ENCODE results near the gene SEH1L.

Gene SEH1L

GRCh38 chr18:13028869-13029268 is 81.1 kb downstream of the SEH1L start:
- Histone ChIP-seq H3K27ac (ENCODE audit: extremely low read depth, low read depth, low read length) (no peak overlapping the region), H3K4me1 (ENCODE audit: control insufficient read depth, insufficient read depth, low read length) (no peaks in the 10 kb centered on the region), H3K36me3 (ENCODE audit: control insufficient read depth in 2 of 2, insufficient read depth in 1 of 2, low read length in 2 of 2) (peaks cover 25 to 60% of the 10 kb centered on the region in 2 experiments), H3K4me3 (ENCODE audit: low read depth, low read length) (no peak overlapping the region), H3K9me3 (ENCODE audit: control insufficient read depth, insufficient read depth, low read depth, low read length) (no peaks in the 10 kb centered on the region)
- ChIA-PET CTCF (interaction anchor here (0.6 kb wide), 1 partner anchor 307 kb away, joined by 4 read pairs; no protein-coding TSS in a partner anchor), POLR2A (no interaction called here)
- TF ChIP-seq ZNF335 (tag by site-specific recombination; conservative IDR thresholded peaks at IDR 0.05) (no peak), ZNF433 (tag by site-specific recombination; IDR thresholded peaks at IDR 0.05; ENCODE audit: low read depth) (no peak)

DNA sequence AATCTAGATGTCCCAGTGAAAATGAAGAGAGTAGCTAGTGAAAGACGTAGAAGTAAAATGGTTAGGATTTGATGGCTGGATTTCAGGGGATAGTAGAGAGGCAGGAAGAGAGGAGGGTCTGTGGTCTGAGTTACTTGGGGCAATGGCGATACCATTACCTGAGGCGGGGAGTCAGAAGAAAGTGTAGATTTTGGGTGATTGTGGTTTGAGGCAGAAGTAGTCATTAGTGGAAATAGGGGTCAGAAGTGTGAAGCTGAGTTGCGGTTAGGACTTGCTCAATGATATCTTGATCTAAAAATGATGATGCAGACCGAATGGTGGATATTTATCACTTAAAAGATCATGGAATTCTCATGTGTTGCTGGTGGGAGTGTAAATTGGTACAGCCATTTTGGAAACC is 84.4 kb downstream of the SEH1L start:
- CTCF ChIA-PET = no interaction called here
- no peak for TF ChIP-seq ZNF48 (tag by site-specific recombination; IDR thresholded peaks at IDR 0.05)
- no peak for TF ChIP-seq HIC1 (tag by site-specific recombination; IDR thresholded peaks at IDR 0.05)
- TF ChIP-seq ZIC2 (tag by site-specific recombination; IDR thresholded peaks at IDR 0.05) = no peak
- TF ChIP-seq KLF8 (tag by site-specific recombination; IDR thresholded peaks at IDR 0.05) = no peak
- no peak for TF ChIP-seq YY2 (tag by site-specific recombination; IDR thresholded peaks at IDR 0.05)
- no peak for TF ChIP-seq ZNF280C (tag by site-specific recombination; IDR thresholded peaks at IDR 0.05)
- no peak for TF ChIP-seq ZNF324 (tag by site-specific recombination; IDR thresholded peaks at IDR 0.05)
- TF ChIP-seq ZNF530 (tag by site-specific recombination; IDR thresholded peaks at IDR 0.05; ENCODE audit: low read depth) = no peak
- Histone ChIP-seq H3K9me3 (ENCODE audit: control insufficient read depth, insufficient read depth, low read depth, low read length) (no peaks in the 10 kb centered on the region), H3K4me1 (ENCODE audit: control insufficient read depth, insufficient read depth, low read length) (no peaks in the 10 kb centered on the region), H3K36me3 (ENCODE audit: control insufficient read depth in 2 of 2, insufficient read depth in 1 of 2, low read length in 2 of 2) (peaks cover 10 to 49% of the 10 kb centered on the region in 2 experiments), H3K4me3 (ENCODE audit: low read depth, low read length) (no peak overlapping the region), H3K27ac (ENCODE audit: extremely low read depth, low read depth, low read length) (no peak overlapping the region)
- POLR2A ChIA-PET = no interaction called here

DNA sequence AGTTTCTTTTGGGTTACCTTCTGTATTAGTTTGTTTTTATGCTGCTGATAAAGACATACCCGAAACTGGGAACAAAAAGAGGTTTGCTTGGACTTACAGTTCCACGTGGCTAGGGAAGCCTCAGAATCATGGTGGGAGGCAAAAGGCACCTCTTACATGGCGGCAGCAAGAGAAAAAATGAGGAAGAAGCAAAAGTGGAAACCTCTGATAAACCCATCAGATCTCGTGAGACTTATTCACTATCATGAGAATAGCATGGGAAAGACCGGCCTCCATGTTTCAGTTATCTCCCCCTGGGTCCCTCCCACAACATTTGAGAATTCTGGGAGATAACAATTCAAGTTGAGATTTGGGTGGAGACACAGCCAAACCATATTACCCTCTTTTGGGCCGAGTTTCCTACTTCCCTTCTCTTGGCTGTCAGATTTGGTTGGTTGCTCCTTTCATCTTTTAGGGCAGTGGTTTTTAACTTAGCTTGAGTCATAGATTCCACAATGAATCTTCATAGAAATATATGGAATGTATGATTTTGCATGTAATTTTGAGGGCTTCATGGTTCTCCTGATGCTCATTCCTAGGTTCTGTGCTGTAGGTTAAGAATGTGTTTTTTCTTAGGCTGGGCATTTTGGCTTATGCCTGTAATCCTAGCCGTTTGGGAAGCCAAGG is 87.6 kb downstream of the SEH1L start:
- ChIA-PET CTCF (interaction anchor here (0.7 to 1.1 kb wide), 2 partner anchors 31 to 142 kb away, joined by 3 to 4 read pairs; no protein-coding TSS in a partner anchor), POLR2A (no interaction called here)
- Histone ChIP-seq H3K36me3 (ENCODE audit: control insufficient read depth in 2 of 2, insufficient read depth in 1 of 2, low read length in 2 of 2) (peaks cover 27 to 39% of the 10 kb centered on the region in 2 experiments), H3K9me3 (ENCODE audit: control insufficient read depth, insufficient read depth, low read depth, low read length) (no peaks in the 10 kb centered on the region), H3K4me3 (ENCODE audit: low read depth, low read length) (no peak overlapping the region), H3K27ac (ENCODE audit: extremely low read depth, low read depth, low read length) (no peak overlapping the region), H3K4me1 (ENCODE audit: control insufficient read depth, insufficient read depth, low read length) (no peaks in the 10 kb centered on the region)
- no peak for TF ChIP-seq ZNF391 (tag by site-specific recombination; IDR thresholded peaks at IDR 0.05; ENCODE audit: borderline replicate concordance, low read depth)
- no peak for TF ChIP-seq SCRT1 (tag by site-specific recombination; IDR thresholded peaks at IDR 0.05; ENCODE audit: borderline replicate concordance)
- TF ChIP-seq GLI4 (tag by site-specific recombination; IDR thresholded peaks at IDR 0.05) = no peak
- TF ChIP-seq ZNF274 (IDR thresholded peaks at IDR 0.05; ENCODE audit: low read length) = no peak
- TF ChIP-seq ZNF274 (tag by site-specific recombination; IDR thresholded peaks at IDR 0.05; ENCODE audit: borderline replicate concordance) = no peak
- TF ChIP-seq REPIN1 (tag by site-specific recombination; IDR thresholded peaks at IDR 0.05; ENCODE audit: low read depth) = no peak
- no peak for TF ChIP-seq ZNF513 (tag by site-specific recombination; IDR thresholded peaks at IDR 0.05)
- no peak for TF ChIP-seq ZNF473 (tag by site-specific recombination; IDR thresholded peaks at IDR 0.05)
- TF ChIP-seq ZBTB1 (tag by site-specific recombination; IDR thresholded peaks at IDR 0.05) = no peak
- no peak for TF ChIP-seq KLF9 (tag by site-specific recombination; IDR thresholded peaks at IDR 0.05; ENCODE audit: low read depth)
- no peak for TF ChIP-seq ZBTB26 (tag by site-specific recombination; optimal IDR thresholded peaks at IDR 0.05)
- TF ChIP-seq ZNF777 (tag by site-specific recombination; IDR thresholded peaks at IDR 0.05; ENCODE audit: borderline replicate concordance) = no peak
- TF ChIP-seq TCF7L2 (IDR thresholded peaks at IDR 0.05; ENCODE audit: borderline replicate concordance, low read depth, low read length) = no peak
- TF ChIP-seq BCL6B (tag by site-specific recombination; IDR thresholded peaks at IDR 0.05) = no peak

Data from HEK293 (cell line).